GM12878 (cell line): ENCODE data around the gene HSCB. TPM values are rescaled to one million over a fixed set of nuclear protein-coding genes. Genes with fewer than 3 reads are reported as not detected.
A peak's percentile ranks its signal among the peaks of the same experiment; 100 is the strongest.

ENCODE experiments used
- ATF7 ChIP-seq: fragments of 450-650 bp; IDR thresholded peaks from 2 replicates; pipeline ENCODE4 v1.6.1; 2016; ENCODE audit warnings: low read depth, mild to moderate bottlenecking
- CREB1 ChIP-seq: IDR thresholded peaks from 2 replicates; pipeline ENCODE4 v1.6.1; 2012; ENCODE audit warnings: low read depth, mild to moderate bottlenecking, inconsistent platforms
- FOXM1 ChIP-seq: IDR thresholded peaks from 2 replicates; pipeline ENCODE4 v1.6.1; 2012; ENCODE audit warnings: low read depth, mild to moderate bottlenecking, inconsistent platforms, low read length, moderate library complexity
- KAT2A ChIP-seq: conservative IDR thresholded peaks from 2 replicates; pipeline ENCODE4 v1.6.1; 2011; ENCODE audit warnings: low read depth, low read length; ENCODE audit not compliant: control insufficient read depth
- LARP7 ChIP-seq: fragments of 450-650 bp; IDR thresholded peaks from 2 replicates; pipeline ENCODE4 v1.6.1; 2017; ENCODE audit warnings: mild to moderate bottlenecking
- MXI1 ChIP-seq: fragments of 150-350 bp; IDR thresholded peaks from 2 replicates; pipeline ENCODE4 v1.6.1; 2011; ENCODE audit warnings: low read depth, mild to moderate bottlenecking, inconsistent platforms, low read length, improper control_type of control experiment
- NBN ChIP-seq: fragments of 450-650 bp; IDR thresholded peaks from 2 replicates; pipeline ENCODE4 v1.6.1; 2016
- PML ChIP-seq: IDR thresholded peaks from 2 replicates; pipeline ENCODE4 v1.6.1; 2012; ENCODE audit warnings: low read length, inconsistent platforms
- RELB ChIP-seq: fragments of 450-650 bp; IDR thresholded peaks from 2 replicates; pipeline ENCODE4 v1.6.1; 2017; ENCODE audit warnings: low read depth, mild to moderate bottlenecking, moderate library complexity
- RUNX3 ChIP-seq: IDR thresholded peaks from 2 replicates; pipeline ENCODE4 v1.6.1; 2012; ENCODE audit warnings: low read length, inconsistent platforms
- SKIL ChIP-seq: fragments of 450-650 bp; IDR thresholded peaks from 2 replicates; pipeline ENCODE4 v1.6.1; 2017; ENCODE audit warnings: mild to moderate bottlenecking, low read depth, inconsistent platforms; ENCODE audit not compliant: poor library complexity, severe bottlenecking
- SMAD1 ChIP-seq: fragments of 450-650 bp; IDR thresholded peaks from 2 replicates; pipeline ENCODE4 v1.6.1; 2018; ENCODE audit warnings: mild to moderate bottlenecking, low read depth; ENCODE audit not compliant: partially characterized antibody
- TBL1XR1 ChIP-seq: IDR thresholded peaks from 2 replicates; pipeline ENCODE4 v1.6.1; 2012; ENCODE audit warnings: low read depth, low read length, improper control_type of control experiment
- ZNF24 ChIP-seq: fragments of 450-650 bp; IDR thresholded peaks from 2 replicates; pipeline ENCODE4 v1.6.1; 2017; ENCODE audit warnings: antibody characterized with exemption, mild to moderate bottlenecking
- polyA plus RNA-seq, 11 experiments: library from polyadenylated mRNA; depleted of rRNA in 4 of 11; unstranded in 6 of 11; stranded (reverse) in 5 of 11; fragments of >200 nt; fragmentation: Nextera tagmentation in 4 of 11; fragmentation: Illumina TruSeq in 1 of 11; extraction: Ambion mirVana in 4 of 11; extraction: Trizol in 1 of 11; gene quantifications; 1 replicate in 1 of 11; 2 replicates in 10 of 11; pipeline versions ENCODE4 v1.2.1 to v1.2.3, GENCODE V29; 2011 to 2016; ENCODE audit warnings: inconsistent platforms in 2 of 11, missing spikeins in 2 of 11, low read depth in 1 of 11
- total RNA-seq, 4 experiments: library from RNA; depleted of rRNA in 3 of 4; stranded (reverse); fragments of >200 nt in 3 of 4; fragmentation: Illumina TruSeq in 1 of 4; extraction: Trizol in 1 of 4; gene quantifications; 2 replicates each; pipeline versions ENCODE4 v1.2.1 to v1.2.3, GENCODE V29; 2013 to 2021
- TF ChIP-seq, protein P1 (sequence below): fragments of 450-650 bp; IDR thresholded peaks from 2 replicates; pipeline ENCODE4 v1.6.1; 2018; ENCODE audit warnings: mild to moderate bottlenecking, low read depth, moderate library complexity; ENCODE audit not compliant: partially characterized antibody

The HSCB gene
- total and polyA plus RNA-seq, 10 of the 15 experiments (the other 5 are each of a cell fraction or from before 2014, with no cell fraction given) = 10.6 to 28.4 (median 20.8) TPM

GRCh38 chr22:28773461-28773867, 31.6 kb downstream of the HSCB start (continued):
- peak; percentile 95 for TF ChIP-seq RUNX3
- peak; percentile 62 for TF ChIP-seq RELB
- TF ChIP-seq TBL1XR1 = 0 out of 2 replicates have a peak, but pooled peaks have one; percentile 41
- no peak for TF ChIP-seq KAT2A
- 0 out of 2 replicates have a peak, but pooled peaks have one; percentile 41 for TF ChIP-seq MXI1
- no peak for TF ChIP-seq PML
- TF ChIP-seq, protein P1, sequence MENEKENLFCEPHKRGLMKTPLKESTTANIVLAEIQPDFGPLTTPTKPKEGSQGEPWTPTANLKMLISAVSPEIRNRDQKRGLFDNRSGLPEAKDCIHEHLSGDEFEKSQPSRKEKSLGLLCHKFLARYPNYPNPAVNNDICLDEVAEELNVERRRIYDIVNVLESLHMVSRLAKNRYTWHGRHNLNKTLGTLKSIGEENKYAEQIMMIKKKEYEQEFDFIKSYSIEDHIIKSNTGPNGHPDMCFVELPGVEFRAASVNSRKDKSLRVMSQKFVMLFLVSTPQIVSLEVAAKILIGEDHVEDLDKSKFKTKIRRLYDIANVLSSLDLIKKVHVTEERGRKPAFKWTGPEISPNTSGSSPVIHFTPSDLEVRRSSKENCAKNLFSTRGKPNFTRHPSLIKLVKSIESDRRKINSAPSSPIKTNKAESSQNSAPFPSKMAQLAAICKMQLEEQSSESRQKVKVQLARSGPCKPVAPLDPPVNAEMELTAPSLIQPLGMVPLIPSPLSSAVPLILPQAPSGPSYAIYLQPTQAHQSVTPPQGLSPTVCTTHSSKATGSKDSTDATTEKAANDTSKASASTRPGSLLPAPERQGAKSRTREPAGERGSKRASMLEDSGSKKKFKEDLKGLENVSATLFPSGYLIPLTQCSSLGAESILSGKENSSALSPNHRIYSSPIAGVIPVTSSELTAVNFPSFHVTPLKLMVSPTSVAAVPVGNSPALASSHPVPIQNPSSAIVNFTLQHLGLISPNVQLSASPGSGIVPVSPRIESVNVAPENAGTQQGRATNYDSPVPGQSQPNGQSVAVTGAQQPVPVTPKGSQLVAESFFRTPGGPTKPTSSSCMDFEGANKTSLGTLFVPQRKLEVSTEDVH = no peak
- peak; percentile 71 for TF ChIP-seq SKIL
- TF ChIP-seq CREB1 = 0 out of 2 replicates have a peak, but pooled peaks have one; percentile 17
- peak; percentile 51 for TF ChIP-seq SMAD1
- peak; percentile 9; the same call in 1 of the 2 replicates for TF ChIP-seq ZNF24
- no peak for TF ChIP-seq LARP7
- peak; percentile 68 for TF ChIP-seq ATF7
- TF ChIP-seq NBN = peak; percentile 65; the same call in 1 of the 2 replicates
- TF ChIP-seq FOXM1 = peak; percentile 47; the same call in 1 of the 2 replicates
- TF ChIP-seq, all 136 proteins: peak for 18
